HFFc6 (cell line): ENCODE measurements around the gene NR2F6. TPM values are rescaled to one million over a fixed set of nuclear protein-coding genes. Genes with fewer than 3 reads are reported as not detected.

Source experiments
- DNase-seq: peaks from one replicate; pipeline ENCODE4 v3.0.0-alpha.2; 2018
- H3K27ac Mint-ChIP-seq: 2 replicates; pipeline ENCODE4 v1.8.0; 2020; ENCODE audit warnings: mild to moderate bottlenecking, mixed read lengths
- H3K27me3 Mint-ChIP-seq: 2 replicates; pipeline ENCODE4 v1.8.0; 2021; ENCODE audit warnings: mild to moderate bottlenecking, moderate library complexity, mixed read lengths; ENCODE audit not compliant: insufficient read depth
- H3K36me3 Mint-ChIP-seq: 2 replicates; pipeline ENCODE4 v1.8.0; 2021; ENCODE audit warnings: low read depth, mixed read lengths
- H3K4me1 Mint-ChIP-seq: 2 replicates; pipeline ENCODE4 v1.8.0; 2020; ENCODE audit warnings: low read depth, mixed read lengths
- H3K4me3 Mint-ChIP-seq: 2 replicates; pipeline ENCODE4 v1.8.0; 2020; ENCODE audit warnings: mild to moderate bottlenecking, moderate library complexity, mixed read lengths
- H3K9me3 Mint-ChIP-seq: 2 replicates; pipeline ENCODE4 v1.8.0; 2020; ENCODE audit warnings: mild to moderate bottlenecking, mixed read lengths
- total RNA-seq, 6 experiments: library from RNA; stranded (reverse); fragmentation: NEBNext Ultra II Directional; extraction: Animal tissue kit (Norgen Biotek cat#: 25700); gene quantifications; 2 replicates in 1 of 6; 3 replicates in 5 of 6; pipeline ENCODE4 v1.2.3, GENCODE V29; 2021
- TF ChIP-seq, protein P1 (sequence below): fragments of 200-600 bp; sonication (generic); IDR thresholded peaks from 2 replicates; pipeline ENCODE4 v1.5.0; 2021; ENCODE audit warnings: antibody characterized with exemption, mild to moderate bottlenecking

Gene NR2F6
- total RNA-seq, 6 experiments from 2014 or later = 46.1 to 61.9 (median 49.3) TPM

DNA sequence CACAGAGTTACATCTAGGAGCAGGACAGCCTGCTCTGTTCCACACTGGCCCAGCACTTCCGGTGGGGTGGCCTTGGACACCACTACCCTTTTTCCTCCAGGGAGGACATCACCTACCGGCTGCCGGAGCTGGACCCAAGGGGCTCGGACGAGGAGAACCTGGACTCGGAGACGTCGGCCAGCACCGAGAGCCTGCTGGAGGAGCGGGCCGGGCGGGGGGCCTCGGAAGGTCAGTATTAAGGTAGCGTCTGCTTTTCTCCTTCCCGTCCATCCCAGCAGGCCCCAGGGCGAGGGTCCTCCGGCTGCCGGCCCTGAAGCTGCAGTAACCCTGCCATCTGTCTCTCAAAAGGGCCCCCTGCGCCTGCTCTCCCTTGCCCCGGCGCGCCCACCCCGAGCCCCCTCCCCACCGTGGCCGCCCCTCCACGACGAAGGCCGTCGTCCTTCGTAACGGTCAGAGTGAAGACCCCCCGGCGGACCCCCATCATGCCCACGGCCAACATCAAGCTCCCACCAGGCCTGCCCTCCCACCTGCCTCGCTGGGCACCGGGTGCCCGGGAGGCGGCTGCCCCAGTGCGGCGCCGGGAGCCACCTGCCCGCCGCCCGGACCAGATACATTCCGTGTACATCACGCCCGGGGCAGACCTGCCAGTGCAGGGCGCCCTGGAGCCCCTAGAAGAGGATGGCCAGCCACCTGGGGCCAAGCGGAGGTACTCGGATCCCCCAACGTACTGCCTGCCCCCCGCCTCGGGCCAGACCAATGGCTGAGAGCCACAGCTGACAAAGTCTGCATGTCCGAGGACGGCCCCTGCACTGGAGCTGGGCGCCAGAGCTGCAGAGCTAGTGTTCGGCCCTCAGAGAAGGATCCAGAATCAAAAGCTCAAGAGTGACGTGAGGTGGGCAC, 33.9 kb downstream of the NR2F6 start:
- H3K36me3 Mint-ChIP-seq = peaks cover 28% of the 10 kb centered on the region
- H3K4me3 Mint-ChIP-seq = no peak overlapping the region
- DNase-seq = no peak
- peaks cover 7% of the 10 kb centered on the region for H3K27me3 Mint-ChIP-seq
- no peak overlapping the region for H3K27ac Mint-ChIP-seq
- H3K9me3 Mint-ChIP-seq = no peaks in the 10 kb centered on the region
- TF ChIP-seq, protein P1, sequence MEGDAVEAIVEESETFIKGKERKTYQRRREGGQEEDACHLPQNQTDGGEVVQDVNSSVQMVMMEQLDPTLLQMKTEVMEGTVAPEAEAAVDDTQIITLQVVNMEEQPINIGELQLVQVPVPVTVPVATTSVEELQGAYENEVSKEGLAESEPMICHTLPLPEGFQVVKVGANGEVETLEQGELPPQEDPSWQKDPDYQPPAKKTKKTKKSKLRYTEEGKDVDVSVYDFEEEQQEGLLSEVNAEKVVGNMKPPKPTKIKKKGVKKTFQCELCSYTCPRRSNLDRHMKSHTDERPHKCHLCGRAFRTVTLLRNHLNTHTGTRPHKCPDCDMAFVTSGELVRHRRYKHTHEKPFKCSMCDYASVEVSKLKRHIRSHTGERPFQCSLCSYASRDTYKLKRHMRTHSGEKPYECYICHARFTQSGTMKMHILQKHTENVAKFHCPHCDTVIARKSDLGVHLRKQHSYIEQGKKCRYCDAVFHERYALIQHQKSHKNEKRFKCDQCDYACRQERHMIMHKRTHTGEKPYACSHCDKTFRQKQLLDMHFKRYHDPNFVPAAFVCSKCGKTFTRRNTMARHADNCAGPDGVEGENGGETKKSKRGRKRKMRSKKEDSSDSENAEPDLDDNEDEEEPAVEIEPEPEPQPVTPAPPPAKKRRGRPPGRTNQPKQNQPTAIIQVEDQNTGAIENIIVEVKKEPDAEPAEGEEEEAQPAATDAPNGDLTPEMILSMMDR = no peak
- H3K4me1 Mint-ChIP-seq = peaks cover 21% of the 10 kb centered on the region

DNA sequence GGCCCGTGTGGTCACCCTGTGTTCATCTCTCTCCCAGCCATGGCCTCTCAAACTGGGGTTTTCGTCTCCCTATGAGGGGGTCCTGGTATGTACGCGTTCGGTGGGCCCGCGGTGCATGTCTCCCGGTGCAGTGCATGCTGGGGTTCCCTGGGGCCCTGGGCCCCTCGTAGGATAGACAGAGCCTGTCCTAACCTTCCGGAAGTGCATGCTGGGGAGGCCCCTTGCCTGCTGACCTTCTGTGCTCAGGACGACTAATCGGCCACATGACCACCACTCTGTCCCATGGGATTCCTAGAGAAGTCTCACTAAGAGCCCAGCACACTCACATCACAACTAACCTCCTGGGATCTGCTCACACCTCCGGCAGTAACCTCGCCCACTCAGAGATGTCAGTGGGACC, 35.4 kb downstream of the NR2F6 start:
- H3K27me3 Mint-ChIP-seq = peaks cover 5% of the 10 kb centered on the region
- H3K27ac Mint-ChIP-seq = no peak overlapping the region; the same call in 1 of the 2 replicates
- peaks cover 20% of the 10 kb centered on the region for H3K4me1 Mint-ChIP-seq
- peaks cover 26% of the 10 kb centered on the region for H3K36me3 Mint-ChIP-seq
- H3K9me3 Mint-ChIP-seq = no peaks in the 10 kb centered on the region
- TF ChIP-seq, protein P1 = no peak
- no peak for DNase-seq
- no peak overlapping the region; the same call in 1 of the 2 replicates for H3K4me3 Mint-ChIP-seq

DNA sequence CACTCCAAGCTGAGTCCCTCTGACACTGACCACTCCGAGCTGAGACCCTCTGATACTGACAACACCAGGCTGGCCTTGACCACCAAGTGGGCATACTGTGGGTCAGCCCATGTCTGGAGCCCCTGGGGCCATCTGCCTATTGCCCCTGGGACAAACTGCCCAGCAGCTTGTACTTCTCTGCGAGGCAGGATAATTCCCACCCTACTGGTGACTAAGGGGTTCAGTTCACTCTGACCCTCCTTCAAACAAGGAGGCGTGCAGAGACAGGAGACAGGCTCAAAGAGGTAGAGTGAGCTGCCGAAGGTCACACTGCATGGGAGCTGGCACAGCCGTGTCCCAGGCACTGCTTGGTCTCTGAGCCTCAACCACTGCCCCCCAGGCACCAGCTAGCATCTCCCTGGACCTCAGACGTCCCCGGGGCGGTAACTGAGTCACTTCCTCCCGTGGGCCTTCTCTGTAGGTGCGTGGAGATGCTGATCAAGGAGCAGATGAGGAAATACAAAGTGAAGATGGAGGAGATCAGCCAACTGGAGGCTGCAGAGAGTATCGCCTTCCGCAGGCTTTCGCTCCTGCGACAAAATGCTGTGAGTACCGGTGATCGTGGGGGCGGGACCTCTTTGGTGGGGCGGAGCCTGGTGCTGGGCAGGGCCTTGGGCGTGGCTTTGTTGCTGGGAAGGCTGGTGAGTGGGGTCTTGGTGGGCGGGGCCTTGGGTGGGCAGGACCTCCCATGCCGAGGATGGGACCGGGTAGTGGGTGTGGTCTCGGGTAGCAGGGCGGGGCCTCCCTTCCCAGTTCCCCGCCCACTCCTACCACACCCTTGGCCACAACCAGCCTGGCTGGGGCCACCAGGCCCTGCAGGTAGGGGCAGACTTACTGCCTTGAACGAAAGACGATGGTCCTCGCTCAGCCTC, 36.3 kb downstream of the NR2F6 start:
- no peak overlapping the region for H3K4me3 Mint-ChIP-seq

DNA sequence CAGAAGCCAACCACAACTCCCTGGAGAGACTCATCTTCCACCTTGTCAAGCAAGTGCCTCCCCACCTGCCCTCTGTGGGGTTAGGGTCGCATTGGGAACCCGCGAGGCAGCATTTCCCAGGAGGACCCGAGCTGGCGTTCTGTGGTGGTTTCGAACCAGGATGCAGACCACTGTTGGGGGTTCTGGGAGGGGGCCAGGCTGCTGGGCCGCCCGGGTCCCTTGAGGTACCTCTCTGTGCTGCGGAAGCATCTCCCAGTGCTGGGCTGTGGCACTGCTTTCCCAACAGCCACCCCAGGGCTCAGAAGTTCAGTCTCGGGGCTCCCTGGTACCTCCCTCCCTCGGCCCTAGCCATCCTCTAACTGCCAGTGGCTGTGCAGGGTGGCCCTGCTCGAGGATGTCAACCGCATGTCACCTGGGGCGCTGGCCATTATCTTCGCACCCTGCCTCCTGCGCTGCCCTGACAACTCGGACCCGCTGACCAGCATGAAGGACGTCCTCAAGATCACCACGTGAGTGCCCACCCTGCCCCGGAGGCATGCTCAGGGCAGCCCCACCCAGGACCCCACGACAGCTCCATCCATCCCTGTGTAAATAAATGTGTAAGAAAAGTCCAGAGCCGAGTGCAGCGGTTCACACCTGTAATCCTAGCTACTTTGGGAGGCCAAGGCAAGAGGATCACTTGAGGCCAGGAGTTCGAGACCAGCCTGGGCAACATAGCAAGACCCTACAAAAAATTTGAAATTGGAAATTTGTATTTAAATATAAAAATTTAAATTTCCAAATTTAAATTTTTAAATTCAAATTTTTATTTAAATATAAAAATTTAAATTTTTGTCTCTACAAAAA, 38.8 kb downstream of the NR2F6 start:
- H3K27me3 Mint-ChIP-seq = peaks cover 11% of the 10 kb centered on the region
- H3K36me3 Mint-ChIP-seq = peaks cover 33% of the 10 kb centered on the region
- H3K9me3 Mint-ChIP-seq = no peaks in the 10 kb centered on the region
- TF ChIP-seq, protein P1 = no peak
- H3K4me1 Mint-ChIP-seq = peaks cover 10% of the 10 kb centered on the region
- no peak overlapping the region for H3K27ac Mint-ChIP-seq
- no peak for DNase-seq
- H3K4me3 Mint-ChIP-seq = no peak overlapping the region; the same call in 1 of the 2 replicates

More for the DNA sequence above, 36.3 kb downstream of the NR2F6 start:
- H3K36me3 Mint-ChIP-seq = peaks cover 26% of the 10 kb centered on the region
- peak; percentile 7 for DNase-seq
- H3K27ac Mint-ChIP-seq = peak overlapping the region; percentile 42; the same call in 1 of the 2 replicates
- H3K4me1 Mint-ChIP-seq = peaks cover 11% of the 10 kb centered on the region
- peaks cover 8% of the 10 kb centered on the region; the same call in 1 of the 2 replicates for H3K27me3 Mint-ChIP-seq
- no peaks in the 10 kb centered on the region for H3K9me3 Mint-ChIP-seq
- TF ChIP-seq, protein P1 = no peak
